Neural progenitor cell (in vitro differentiated cells): ENCODE results near the gene RUNX1. TPM values are rescaled to one million over a fixed set of nuclear protein-coding genes. Genes with fewer than 3 reads are reported as not detected.

Experiments used
- DNase-seq: peaks from one replicate; pipeline ENCODE4 v3.0.0-alpha.2; 2016; ENCODE audit warnings: low spot score
- H2AFZ ChIP-seq: fragments of 200-600 bp; sonication (generic); replicated peaks from 2 replicates; pipeline ENCODE4 v1.6.1; 2016; ENCODE audit warnings: antibody characterized with exemption
- H3F3A ChIP-seq: fragments of 200-600 bp; sonication (generic); 2 replicates; pipeline ENCODE4 v1.6.1; 2016; ENCODE audit warnings: antibody characterized with exemption, low read depth
- H3K27ac ChIP-seq: fragments of 200-600 bp; sonication (generic); 2 replicates; pipeline ENCODE4 v1.5.1; 2016; ENCODE audit warnings: mild to moderate bottlenecking
- H3K27me3 ChIP-seq: fragments of 200-600 bp; sonication (generic); 2 replicates; pipeline ENCODE4 v1.6.1; 2016; ENCODE audit warnings: mild to moderate bottlenecking, moderate library complexity
- H3K36me3 ChIP-seq: fragments of 200-600 bp; sonication (generic); 2 replicates; pipeline ENCODE4 v1.5.1; 2016
- H3K4me1 ChIP-seq: fragments of 200-600 bp; sonication (generic); 2 replicates; pipeline ENCODE4 v1.6.1; 2016; ENCODE audit warnings: mixed run types
- H3K4me2 ChIP-seq: fragments of 200-600 bp; sonication (generic); 2 replicates; pipeline ENCODE4 v1.6.1; 2016
- H3K4me3 ChIP-seq: fragments of 200-600 bp; sonication (generic); 2 replicates; pipeline ENCODE4 v1.5.1; 2016
- H3K79me2 ChIP-seq: fragments of 200-600 bp; sonication (generic); 2 replicates; pipeline ENCODE4 v1.6.1; 2016; ENCODE audit warnings: low read depth
- H3K9ac ChIP-seq: fragments of 200-600 bp; sonication (generic); 2 replicates; pipeline ENCODE4 v1.6.1; 2016
- H3K9me3 ChIP-seq: fragments of 200-600 bp; sonication (generic); 2 replicates; pipeline ENCODE4 v1.5.1; 2016; ENCODE audit warnings: low read depth
- H4K20me1 ChIP-seq: fragments of 200-600 bp; sonication (generic); 2 replicates; pipeline ENCODE4 v1.6.1; 2016; ENCODE audit warnings: low read depth
- H3K27ac Mint-ChIP-seq: 3 replicates; pipeline ENCODE4 v1.8.0; 2021; ENCODE audit warnings: mixed read lengths
- H3K27me3 Mint-ChIP-seq: 2 replicates; pipeline ENCODE4 v1.8.0; 2022; ENCODE audit warnings: low read depth, mild to moderate bottlenecking, inconsistent platforms, moderate library complexity, mixed read lengths; ENCODE audit not compliant: insufficient read depth
- H3K36me3 Mint-ChIP-seq: 3 replicates; pipeline ENCODE4 v1.8.0; 2021; ENCODE audit warnings: mixed read lengths
- H3K4me1 Mint-ChIP-seq: 3 replicates; pipeline ENCODE4 v1.8.0; 2021; ENCODE audit warnings: mixed read lengths
- H3K4me3 Mint-ChIP-seq: 3 replicates; pipeline ENCODE4 v1.8.0; 2021; ENCODE audit warnings: mild to moderate bottlenecking, moderate library complexity, mixed read lengths
- H3K9me3 Mint-ChIP-seq: 3 replicates; pipeline ENCODE4 v1.8.0; 2020; ENCODE audit warnings: mixed read lengths
- CTCF ChIP-seq: fragments of 200-600 bp; sonication (generic); IDR thresholded peaks from 2 replicates; pipeline ENCODE4 v1.5.1; 2017; ENCODE audit warnings: antibody characterized with exemption, mild to moderate bottlenecking
- EZH2 ChIP-seq: fragments of 200-600 bp; sonication (generic); IDR thresholded peaks from 2 replicates; pipeline ENCODE4 v1.6.1; 2017; ENCODE audit warnings: antibody characterized with exemption, mild to moderate bottlenecking, moderate library complexity
- EZH2phosphoT487 ChIP-seq: fragments of 200-600 bp; sonication (generic); IDR thresholded peaks from 2 replicates; pipeline ENCODE4 v1.6.1; 2017; ENCODE audit warnings: antibody characterized with exemption
- total RNA-seq: library from RNA; depleted of rRNA; stranded (reverse); fragments of >200 nt; gene quantifications from 2 replicates; pipeline ENCODE4 v1.2.3, GENCODE V29; 2015; ENCODE audit warnings: low replicate concordance

RUNX1 gene
- total RNA-seq, 1 donor from 2014 or later: 0.09 TPM

GRCh38 chr21:34833465-34833864 is 215.6 kb downstream of the RUNX1 start:
- Histone ChIP-seq H3K79me2 (no peaks in the 10 kb centered on the region), H3K36me3 (no peaks in the 10 kb centered on the region), H3K4me1 (no peaks in the 10 kb centered on the region), H3K4me2 (no peak overlapping the region), H3K9ac (no peak overlapping the region), H3K27me3 (no peaks in the 10 kb centered on the region), H3K4me3 (no peak overlapping the region), H3F3A (no peaks in the 10 kb centered on the region), H3K9me3 (no peaks in the 10 kb centered on the region), H2AFZ (no peak overlapping the region), H4K20me1 (no peaks in the 10 kb centered on the region), H3K27ac (no peak overlapping the region)
- H3K4me1 Mint-ChIP-seq: peaks cover 22% of the 10 kb centered on the region
- no peak for DNase-seq
- H3K27me3 Mint-ChIP-seq: peaks cover 5% of the 10 kb centered on the region
- no peaks in the 10 kb centered on the region for H3K9me3 Mint-ChIP-seq
- no peak overlapping the region for H3K27ac Mint-ChIP-seq
- TF ChIP-seq EZH2phosphoT487 (no peak), CTCF (no peak), EZH2 (no peak)
- no peak overlapping the region for H3K4me3 Mint-ChIP-seq
- no peaks in the 10 kb centered on the region for H3K36me3 Mint-ChIP-seq

GRCh38 chr21:34830386-34831170 is 218.5 kb downstream of the RUNX1 start:
- TF ChIP-seq EZH2 (no peak), EZH2phosphoT487 (no peak), CTCF (no peak)
- H3K4me3 ChIP-seq: no peak overlapping the region
- no peak overlapping the region for H3K4me3 Mint-ChIP-seq
- no peak overlapping the region for H3K4me2 ChIP-seq
- H3K9me3 Mint-ChIP-seq: peaks cover 5% of the 10 kb centered on the region
- H4K20me1 ChIP-seq: no peaks in the 10 kb centered on the region
- no peak for DNase-seq
- no peaks in the 10 kb centered on the region for H3F3A ChIP-seq
- H2AFZ ChIP-seq: no peak overlapping the region
- H3K4me1 ChIP-seq: no peaks in the 10 kb centered on the region
- H3K27me3 ChIP-seq: no peaks in the 10 kb centered on the region
- no peaks in the 10 kb centered on the region for H3K36me3 Mint-ChIP-seq
- peaks cover 2% of the 10 kb centered on the region for H3K27me3 Mint-ChIP-seq
- no peaks in the 10 kb centered on the region for H3K79me2 ChIP-seq
- no peaks in the 10 kb centered on the region for H3K36me3 ChIP-seq
- peaks cover 3% of the 10 kb centered on the region for H3K4me1 Mint-ChIP-seq
- H3K27ac ChIP-seq: no peak overlapping the region
- no peaks in the 10 kb centered on the region for H3K9me3 ChIP-seq
- H3K27ac Mint-ChIP-seq: no peak overlapping the region
- H3K9ac ChIP-seq: no peak overlapping the region

GRCh38 chr21:34827445-34828235 is 221.5 kb downstream of the RUNX1 start:
- Histone ChIP-seq H4K20me1 (no peaks in the 10 kb centered on the region), H3K27me3 (no peaks in the 10 kb centered on the region), H3F3A (no peaks in the 10 kb centered on the region), H3K36me3 (no peaks in the 10 kb centered on the region), H3K27ac (no peak overlapping the region), H3K9ac (no peak overlapping the region), H2AFZ (no peak overlapping the region), H3K4me1 (no peaks in the 10 kb centered on the region), H3K4me2 (no peak overlapping the region), H3K4me3 (no peak overlapping the region), H3K9me3 (no peaks in the 10 kb centered on the region), H3K79me2 (no peaks in the 10 kb centered on the region)
- TF ChIP-seq EZH2phosphoT487 (no peak), CTCF (no peak), EZH2 (no peak)
- H3K4me1 Mint-ChIP-seq: no peaks in the 10 kb centered on the region
- H3K36me3 Mint-ChIP-seq: no peaks in the 10 kb centered on the region
- H3K27me3 Mint-ChIP-seq: peaks cover 10% of the 10 kb centered on the region
- no peak for DNase-seq
- H3K4me3 Mint-ChIP-seq: no peak overlapping the region
- H3K9me3 Mint-ChIP-seq: peaks cover 5% of the 10 kb centered on the region
- no peak overlapping the region for H3K27ac Mint-ChIP-seq
